ENCODE results near the gene VAMP5. TPM values are rescaled to one million over a fixed set of nuclear protein-coding genes. Genes with fewer than 3 reads are reported as not detected.

VAMP5 gene
- total and polyA plus RNA-seq, 2 experiments from 2014 or later = 2.7 to 36.1 TPM

DNA sequence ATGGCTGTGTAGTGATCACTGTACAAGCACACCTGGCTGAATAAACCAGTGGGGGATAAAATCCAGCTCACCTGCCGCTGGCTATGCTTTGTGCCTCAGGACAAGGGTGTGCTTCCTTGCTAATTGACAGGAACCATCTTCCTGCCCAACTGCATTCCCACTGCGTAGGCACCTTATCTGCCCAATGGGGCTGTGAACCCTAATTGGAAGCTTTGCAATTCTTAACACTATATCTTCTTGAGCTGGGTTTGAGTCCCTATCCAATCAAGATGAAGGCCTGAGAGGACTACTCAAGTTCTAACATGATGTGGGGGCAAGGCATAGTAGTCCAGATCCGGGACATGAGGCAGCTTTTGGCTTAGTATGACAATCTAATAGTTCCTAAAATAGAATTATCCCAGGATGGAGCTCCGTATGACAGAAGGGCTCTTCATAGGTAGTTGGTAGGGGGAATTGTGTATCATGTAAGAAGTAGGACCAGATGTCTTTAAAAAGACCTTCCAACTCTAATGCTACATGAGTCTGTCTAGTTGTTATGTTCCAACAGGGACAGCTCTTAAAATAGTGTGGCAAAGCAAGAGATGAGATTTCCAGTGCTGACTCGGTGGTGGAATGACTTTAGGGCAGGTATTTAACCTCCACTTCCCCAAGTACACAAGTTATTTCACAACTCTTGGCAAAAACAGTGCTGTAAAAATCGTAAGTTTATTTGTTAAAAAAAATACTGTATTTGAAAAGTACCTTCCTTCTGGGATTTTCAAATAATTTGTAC lies 20.5 kb downstream of the VAMP5 start:
- Histone ChIP-seq H3K27me3 (no peaks in the 10 kb centered on the region), H3K27ac (peak overlapping the region; percentile 73), H4K20me1 (ENCODE audit: insufficient read depth, poor library complexity, severe bottlenecking) (no peaks in the 10 kb centered on the region), H3K9me3 (ENCODE audit: low read depth) (no peaks in the 10 kb centered on the region), H3K4me2 (peak overlapping the region; percentile 78), H2AFZ (no peak overlapping the region), H3K9me2 (replicated peaks; ENCODE audit: insufficient read depth) (no peaks in the 10 kb centered on the region), H3K4me1 (ENCODE audit: insufficient read depth) (peaks cover 33% of the 10 kb centered on the region), H3K79me2 (peaks cover 37% of the 10 kb centered on the region), H3K36me3 (replicated peaks; ENCODE audit: insufficient read depth, low read depth) (no peaks in the 10 kb centered on the region), H3K4me3 (no peak overlapping the region)
- WGBS (ENCODE audit: low lambda C conversion rate, missing lambda C conversion rate) = 77% methylated on average over 6 of the region's 6 CpGs
- no peak for DNase-seq (ENCODE audit: low spot score)
- TF ChIP-seq EZH2phosphoT487 (IDR thresholded peaks at IDR 0.05; ENCODE audit: low read depth, severe bottlenecking, unreplicated experiment) (no peak), EZH2 (IDR thresholded peaks at IDR 0.05; ENCODE audit: borderline replicate concordance) (no peak)

DNA sequence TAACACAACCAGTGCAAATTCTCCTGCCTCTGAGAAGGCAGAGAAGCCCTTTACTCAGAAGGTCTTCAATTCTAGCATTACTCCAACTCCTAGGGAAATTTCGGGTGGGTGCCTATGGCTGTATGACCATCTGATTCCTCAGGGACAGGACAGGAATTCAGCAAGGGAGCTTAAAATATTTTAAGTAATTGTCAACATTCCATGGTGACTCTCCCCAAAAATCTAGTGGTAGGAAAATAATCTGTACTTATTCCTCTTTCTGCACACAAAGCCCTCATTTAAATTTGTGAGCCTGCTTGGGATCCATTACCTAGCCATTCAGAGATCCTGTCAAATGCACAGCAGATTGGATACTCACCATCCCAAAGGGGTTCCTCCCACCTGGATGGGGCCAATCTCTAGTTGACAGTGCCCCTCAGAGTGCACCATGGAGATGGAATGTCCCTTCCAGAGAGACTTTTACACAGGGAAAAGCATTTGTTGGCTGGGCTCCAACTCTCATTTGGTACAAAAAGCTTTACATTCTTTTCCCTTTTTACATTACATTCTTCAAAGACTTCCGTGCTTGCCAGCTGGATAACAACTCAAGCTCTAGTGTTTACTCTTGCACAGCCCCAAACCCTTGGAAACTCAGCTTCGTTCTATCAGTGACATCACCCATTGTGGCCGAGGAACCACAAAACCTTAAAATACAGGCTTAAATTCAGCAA lies 21.3 kb downstream of the VAMP5 start:
- H3K27ac ChIP-seq = peak overlapping the region; percentile 73
- H3K4me2 ChIP-seq = peak overlapping the region; percentile 60
- no peaks in the 10 kb centered on the region for H3K9me2 ChIP-seq (replicated peaks; ENCODE audit: insufficient read depth)
- H3K4me3 ChIP-seq = no peak overlapping the region
- no peaks in the 10 kb centered on the region for H3K36me3 ChIP-seq (replicated peaks; ENCODE audit: insufficient read depth, low read depth)
- H3K27me3 ChIP-seq = no peaks in the 10 kb centered on the region
- no peak overlapping the region for H2AFZ ChIP-seq
- no peaks in the 10 kb centered on the region for H3K9me3 ChIP-seq (ENCODE audit: low read depth)
- H4K20me1 ChIP-seq (ENCODE audit: insufficient read depth, poor library complexity, severe bottlenecking) = no peaks in the 10 kb centered on the region
- WGBS (ENCODE audit: low lambda C conversion rate, missing lambda C conversion rate) = 33% methylated on average over 4 of the region's 4 CpGs
- peak; percentile 69 for DNase-seq (ENCODE audit: low spot score)
- peaks cover 37% of the 10 kb centered on the region for H3K4me1 ChIP-seq (ENCODE audit: insufficient read depth)
- peaks cover 45% of the 10 kb centered on the region for H3K79me2 ChIP-seq
- TF ChIP-seq EZH2 (IDR thresholded peaks at IDR 0.05; ENCODE audit: borderline replicate concordance) = no peak
- TF ChIP-seq, protein P1, sequence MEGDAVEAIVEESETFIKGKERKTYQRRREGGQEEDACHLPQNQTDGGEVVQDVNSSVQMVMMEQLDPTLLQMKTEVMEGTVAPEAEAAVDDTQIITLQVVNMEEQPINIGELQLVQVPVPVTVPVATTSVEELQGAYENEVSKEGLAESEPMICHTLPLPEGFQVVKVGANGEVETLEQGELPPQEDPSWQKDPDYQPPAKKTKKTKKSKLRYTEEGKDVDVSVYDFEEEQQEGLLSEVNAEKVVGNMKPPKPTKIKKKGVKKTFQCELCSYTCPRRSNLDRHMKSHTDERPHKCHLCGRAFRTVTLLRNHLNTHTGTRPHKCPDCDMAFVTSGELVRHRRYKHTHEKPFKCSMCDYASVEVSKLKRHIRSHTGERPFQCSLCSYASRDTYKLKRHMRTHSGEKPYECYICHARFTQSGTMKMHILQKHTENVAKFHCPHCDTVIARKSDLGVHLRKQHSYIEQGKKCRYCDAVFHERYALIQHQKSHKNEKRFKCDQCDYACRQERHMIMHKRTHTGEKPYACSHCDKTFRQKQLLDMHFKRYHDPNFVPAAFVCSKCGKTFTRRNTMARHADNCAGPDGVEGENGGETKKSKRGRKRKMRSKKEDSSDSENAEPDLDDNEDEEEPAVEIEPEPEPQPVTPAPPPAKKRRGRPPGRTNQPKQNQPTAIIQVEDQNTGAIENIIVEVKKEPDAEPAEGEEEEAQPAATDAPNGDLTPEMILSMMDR (IDR thresholded peaks at IDR 0.05; ENCODE audit: poor library complexity) = no peak
- no peak for TF ChIP-seq EZH2phosphoT487 (IDR thresholded peaks at IDR 0.05; ENCODE audit: low read depth, severe bottlenecking, unreplicated experiment)

DNA sequence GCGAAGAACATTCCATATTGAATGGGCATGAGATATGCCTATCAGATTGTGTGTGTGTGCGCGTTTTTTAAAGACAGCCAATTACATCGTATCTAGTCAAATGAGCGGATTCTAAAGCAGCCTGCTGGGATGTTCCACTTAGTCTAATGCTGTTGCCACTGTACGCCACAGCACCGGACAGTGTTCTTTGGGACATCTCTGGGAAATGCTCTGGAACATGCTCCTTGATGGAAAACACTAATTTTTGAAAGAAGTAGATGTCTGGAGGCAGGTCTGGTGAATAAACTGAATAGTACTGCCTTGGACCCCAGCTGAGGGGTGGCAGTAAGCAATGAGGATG lies 21.9 kb downstream of the VAMP5 start:
- peaks cover 40% of the 10 kb centered on the region for H3K4me1 ChIP-seq (ENCODE audit: insufficient read depth)
- H3K4me3 ChIP-seq = no peak overlapping the region
- no peaks in the 10 kb centered on the region for H3K36me3 ChIP-seq (replicated peaks; ENCODE audit: insufficient read depth, low read depth)
- peak overlapping the region; percentile 73 for H3K27ac ChIP-seq
- H3K9me2 ChIP-seq (replicated peaks; ENCODE audit: insufficient read depth) = no peaks in the 10 kb centered on the region
- peaks cover 1% of the 10 kb centered on the region for H4K20me1 ChIP-seq (ENCODE audit: insufficient read depth, poor library complexity, severe bottlenecking)
- WGBS (ENCODE audit: low lambda C conversion rate, missing lambda C conversion rate) = 71% methylated on average over 7 of the region's 7 CpGs
- H3K79me2 ChIP-seq = peaks cover 46% of the 10 kb centered on the region
- H3K4me2 ChIP-seq = peak overlapping the region; percentile 60
- no peak for DNase-seq (ENCODE audit: low spot score)
- TF ChIP-seq EZH2 (IDR thresholded peaks at IDR 0.05; ENCODE audit: borderline replicate concordance) (no peak), EZH2phosphoT487 (IDR thresholded peaks at IDR 0.05; ENCODE audit: low read depth, severe bottlenecking, unreplicated experiment) (no peak)
- TF ChIP-seq, protein P1 (IDR thresholded peaks at IDR 0.05; ENCODE audit: poor library complexity) = no peak
- H3K9me3 ChIP-seq (ENCODE audit: low read depth) = no peaks in the 10 kb centered on the region
- H3K27me3 ChIP-seq = no peaks in the 10 kb centered on the region
- no peak overlapping the region for H2AFZ ChIP-seq

Data from hepatocyte (in vitro differentiated cells).